ENCODE measurements around the gene ZNF777. TPM values are rescaled to one million over a fixed set of nuclear protein-coding genes. Genes with fewer than 3 reads are reported as not detected.

The ZNF777 gene
- total RNA-seq, 1 experiment from 2014 or later = 12.0 TPM

DNA sequence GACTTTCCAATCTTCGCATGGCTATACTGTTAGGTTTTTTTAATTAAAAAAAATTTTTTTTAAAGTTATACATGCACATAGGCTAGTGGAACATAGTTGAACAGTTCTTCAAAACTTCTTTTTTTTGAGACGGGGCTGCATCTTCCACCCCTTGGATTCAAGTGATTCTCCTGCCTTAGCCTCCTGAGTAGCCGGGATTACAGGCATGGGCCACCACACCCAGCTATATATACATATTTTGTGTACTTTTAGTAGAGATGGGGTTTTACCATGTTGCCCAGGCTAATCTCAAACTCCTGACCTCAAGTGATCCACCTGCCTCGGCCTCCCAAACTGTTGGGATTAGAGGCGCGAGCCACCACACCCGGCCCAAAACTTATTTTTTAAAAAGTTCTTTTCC lies 17.3 kb downstream of the ZNF777 start (continued):
- TF ChIP-seq, protein P1, sequence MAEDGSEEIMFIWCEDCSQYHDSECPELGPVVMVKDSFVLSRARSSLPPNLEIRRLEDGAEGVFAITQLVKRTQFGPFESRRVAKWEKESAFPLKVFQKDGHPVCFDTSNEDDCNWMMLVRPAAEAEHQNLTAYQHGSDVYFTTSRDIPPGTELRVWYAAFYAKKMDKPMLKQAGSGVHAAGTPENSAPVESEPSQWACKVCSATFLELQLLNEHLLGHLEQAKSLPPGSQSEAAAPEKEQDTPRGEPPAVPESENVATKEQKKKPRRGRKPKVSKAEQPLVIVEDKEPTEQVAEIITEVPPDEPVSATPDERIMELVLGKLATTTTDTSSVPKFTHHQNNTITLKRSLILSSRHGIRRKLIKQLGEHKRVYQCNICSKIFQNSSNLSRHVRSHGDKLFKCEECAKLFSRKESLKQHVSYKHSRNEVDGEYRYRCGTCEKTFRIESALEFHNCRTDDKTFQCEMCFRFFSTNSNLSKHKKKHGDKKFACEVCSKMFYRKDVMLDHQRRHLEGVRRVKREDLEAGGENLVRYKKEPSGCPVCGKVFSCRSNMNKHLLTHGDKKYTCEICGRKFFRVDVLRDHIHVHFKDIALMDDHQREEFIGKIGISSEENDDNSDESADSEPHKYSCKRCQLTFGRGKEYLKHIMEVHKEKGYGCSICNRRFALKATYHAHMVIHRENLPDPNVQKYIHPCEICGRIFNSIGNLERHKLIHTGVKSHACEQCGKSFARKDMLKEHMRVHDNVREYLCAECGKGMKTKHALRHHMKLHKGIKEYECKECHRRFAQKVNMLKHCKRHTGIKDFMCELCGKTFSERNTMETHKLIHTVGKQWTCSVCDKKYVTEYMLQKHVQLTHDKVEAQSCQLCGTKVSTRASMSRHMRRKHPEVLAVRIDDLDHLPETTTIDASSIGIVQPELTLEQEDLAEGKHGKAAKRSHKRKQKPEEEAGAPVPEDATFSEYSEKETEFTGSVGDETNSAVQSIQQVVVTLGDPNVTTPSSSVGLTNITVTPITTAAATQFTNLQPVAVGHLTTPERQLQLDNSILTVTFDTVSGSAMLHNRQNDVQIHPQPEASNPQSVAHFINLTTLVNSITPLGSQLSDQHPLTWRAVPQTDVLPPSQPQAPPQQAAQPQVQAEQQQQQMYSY (CRISPR knock-in tag; IDR thresholded peaks at IDR 0.05) = no peak
- TF ChIP-seq NFATC4 (CRISPR knock-in tag; IDR thresholded peaks at IDR 0.05) = no peak
- TF ChIP-seq, protein P2, sequence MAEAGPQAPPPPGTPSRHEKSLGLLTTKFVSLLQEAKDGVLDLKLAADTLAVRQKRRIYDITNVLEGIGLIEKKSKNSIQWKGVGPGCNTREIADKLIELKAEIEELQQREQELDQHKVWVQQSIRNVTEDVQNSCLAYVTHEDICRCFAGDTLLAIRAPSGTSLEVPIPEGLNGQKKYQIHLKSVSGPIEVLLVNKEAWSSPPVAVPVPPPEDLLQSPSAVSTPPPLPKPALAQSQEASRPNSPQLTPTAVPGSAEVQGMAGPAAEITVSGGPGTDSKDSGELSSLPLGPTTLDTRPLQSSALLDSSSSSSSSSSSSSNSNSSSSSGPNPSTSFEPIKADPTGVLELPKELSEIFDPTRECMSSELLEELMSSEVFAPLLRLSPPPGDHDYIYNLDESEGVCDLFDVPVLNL (CRISPR knock-in tag; IDR thresholded peaks at IDR 0.05; ENCODE audit: borderline replicate concordance, low read depth) = no peak
- no peak for TF ChIP-seq OVOL2 (CRISPR knock-in tag; IDR thresholded peaks at IDR 0.05; ENCODE audit: borderline replicate concordance)
- TF ChIP-seq, protein P3, sequence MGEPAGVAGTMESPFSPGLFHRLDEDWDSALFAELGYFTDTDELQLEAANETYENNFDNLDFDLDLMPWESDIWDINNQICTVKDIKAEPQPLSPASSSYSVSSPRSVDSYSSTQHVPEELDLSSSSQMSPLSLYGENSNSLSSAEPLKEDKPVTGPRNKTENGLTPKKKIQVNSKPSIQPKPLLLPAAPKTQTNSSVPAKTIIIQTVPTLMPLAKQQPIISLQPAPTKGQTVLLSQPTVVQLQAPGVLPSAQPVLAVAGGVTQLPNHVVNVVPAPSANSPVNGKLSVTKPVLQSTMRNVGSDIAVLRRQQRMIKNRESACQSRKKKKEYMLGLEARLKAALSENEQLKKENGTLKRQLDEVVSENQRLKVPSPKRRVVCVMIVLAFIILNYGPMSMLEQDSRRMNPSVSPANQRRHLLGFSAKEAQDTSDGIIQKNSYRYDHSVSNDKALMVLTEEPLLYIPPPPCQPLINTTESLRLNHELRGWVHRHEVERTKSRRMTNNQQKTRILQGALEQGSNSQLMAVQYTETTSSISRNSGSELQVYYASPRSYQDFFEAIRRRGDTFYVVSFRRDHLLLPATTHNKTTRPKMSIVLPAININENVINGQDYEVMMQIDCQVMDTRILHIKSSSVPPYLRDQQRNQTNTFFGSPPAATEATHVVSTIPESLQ (CRISPR knock-in tag; IDR thresholded peaks at IDR 0.05) = no peak

DNA sequence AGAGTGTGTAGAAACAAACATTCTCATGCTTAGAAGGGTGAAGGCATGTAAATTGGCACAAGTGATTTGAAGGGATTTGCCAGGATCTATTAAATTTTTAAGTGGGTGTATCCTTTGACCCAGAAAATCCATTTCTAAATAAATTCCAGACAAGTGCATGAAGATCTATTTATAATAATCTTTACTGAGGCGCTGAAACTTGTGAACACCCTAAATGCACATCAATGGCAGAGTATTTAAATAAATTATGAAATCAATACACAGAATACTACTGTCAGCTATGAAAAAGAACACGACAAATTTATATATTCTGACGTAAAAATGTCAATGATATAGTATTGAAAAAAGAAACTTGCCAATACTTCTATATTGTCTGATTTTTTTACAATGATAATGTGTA lies 17.9 kb downstream of the ZNF777 start:
- H3K9me3 Mint-ChIP-seq = no peaks in the 10 kb centered on the region

DNA sequence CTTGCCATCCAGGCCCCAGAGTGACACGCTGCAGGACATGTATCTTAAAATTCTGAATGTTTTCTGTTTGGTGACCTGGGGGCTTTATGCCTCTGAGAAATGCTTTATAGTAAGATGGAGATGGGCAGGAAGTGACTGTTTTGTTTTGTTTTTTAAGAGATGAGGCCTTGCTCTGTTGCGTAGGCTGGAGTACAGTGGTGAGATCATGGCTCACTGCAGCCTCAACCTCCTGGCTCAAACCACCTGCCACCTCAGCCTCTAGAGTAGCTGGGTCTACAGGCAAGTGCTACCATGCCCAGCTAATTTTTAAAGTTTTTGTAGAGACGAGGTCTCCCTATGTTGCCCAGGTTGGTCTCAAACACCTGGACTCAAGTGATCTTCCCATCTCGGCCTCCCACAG lies 20.6 kb downstream of the ZNF777 start:
- no peaks in the 10 kb centered on the region for H3K4me1 Mint-ChIP-seq
- no peak for ATAC-seq
- H3K27ac Mint-ChIP-seq = no peak overlapping the region
- no peaks in the 10 kb centered on the region for H3K36me3 Mint-ChIP-seq
- ChIA-PET POLR2A (interaction anchor here (0.7 kb wide), 1 partner anchor 168 kb away, joined by 4 read pairs; no protein-coding TSS in a partner anchor), CTCF (interaction anchor here (0.6 kb wide), 1 partner anchor 93 kb away, joined by 4 read pairs; no protein-coding TSS in a partner anchor)
- no peak overlapping the region for H3K4me3 Mint-ChIP-seq
- H3K27me3 Mint-ChIP-seq (ENCODE audit: low read depth) = no peaks in the 10 kb centered on the region
- no peaks in the 10 kb centered on the region for H3K9me3 Mint-ChIP-seq
- no peak for DNase-seq (ENCODE audit: low spot score)
- TF ChIP-seq NFYB (CRISPR knock-in tag; conservative IDR thresholded peaks at IDR 0.05; ENCODE audit: low read depth) (no peak), EMX1 (CRISPR knock-in tag; IDR thresholded peaks at IDR 0.05) (no peak), KAT7 (CRISPR knock-in tag; IDR thresholded peaks at IDR 0.05; ENCODE audit: borderline replicate concordance) (no peak), ATF2 (CRISPR knock-in tag; IDR thresholded peaks at IDR 0.05; ENCODE audit: borderline replicate concordance, low read depth) (no peak), OVOL2 (CRISPR knock-in tag; IDR thresholded peaks at IDR 0.05; ENCODE audit: borderline replicate concordance) (no peak), ATF1 (CRISPR knock-in tag; IDR thresholded peaks at IDR 0.05) (no peak), E2F1 (CRISPR knock-in tag; IDR thresholded peaks at IDR 0.05) (no peak)

More for the DNA sequence above, 17.9 kb downstream of the ZNF777 start:
- DNase-seq (ENCODE audit: low spot score) = no peak
- Mint-ChIP-seq H3K4me3 (no peak overlapping the region), H3K27ac (no peak overlapping the region), H3K36me3 (no peaks in the 10 kb centered on the region), H3K4me1 (no peaks in the 10 kb centered on the region), H3K27me3 (ENCODE audit: low read depth) (no peaks in the 10 kb centered on the region)
- ATAC-seq = no peak
- ChIA-PET CTCF (interaction anchor here (0.6 kb wide), 1 partner anchor 17 kb away, joined by 3 read pairs; no protein-coding TSS in a partner anchor), POLR2A (no interaction called here)
- TF ChIP-seq CBFB (CRISPR knock-in tag; IDR thresholded peaks at IDR 0.05; ENCODE audit: low read depth) = no peak
- TF ChIP-seq, protein P4, sequence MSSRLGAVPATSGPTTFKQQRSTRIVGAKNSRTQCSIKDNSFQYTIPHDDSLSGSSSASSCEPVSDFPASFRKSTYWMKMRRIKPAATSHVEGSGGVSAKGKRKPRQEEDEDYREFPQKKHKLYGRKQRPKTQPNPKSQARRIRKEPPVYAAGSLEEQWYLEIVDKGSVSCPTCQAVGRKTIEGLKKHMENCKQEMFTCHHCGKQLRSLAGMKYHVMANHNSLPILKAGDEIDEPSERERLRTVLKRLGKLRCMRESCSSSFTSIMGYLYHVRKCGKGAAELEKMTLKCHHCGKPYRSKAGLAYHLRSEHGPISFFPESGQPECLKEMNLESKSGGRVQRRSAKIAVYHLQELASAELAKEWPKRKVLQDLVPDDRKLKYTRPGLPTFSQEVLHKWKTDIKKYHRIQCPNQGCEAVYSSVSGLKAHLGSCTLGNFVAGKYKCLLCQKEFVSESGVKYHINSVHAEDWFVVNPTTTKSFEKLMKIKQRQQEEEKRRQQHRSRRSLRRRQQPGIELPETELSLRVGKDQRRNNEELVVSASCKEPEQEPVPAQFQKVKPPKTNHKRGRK (CRISPR knock-in tag; IDR thresholded peaks at IDR 0.05; ENCODE audit: borderline replicate concordance) = no peak
- TF ChIP-seq JUN (CRISPR knock-in tag; IDR thresholded peaks at IDR 0.05) = no peak
- TF ChIP-seq ATF3 (CRISPR knock-in tag; conservative IDR thresholded peaks at IDR 0.05) = no peak
- TF ChIP-seq, protein P5, sequence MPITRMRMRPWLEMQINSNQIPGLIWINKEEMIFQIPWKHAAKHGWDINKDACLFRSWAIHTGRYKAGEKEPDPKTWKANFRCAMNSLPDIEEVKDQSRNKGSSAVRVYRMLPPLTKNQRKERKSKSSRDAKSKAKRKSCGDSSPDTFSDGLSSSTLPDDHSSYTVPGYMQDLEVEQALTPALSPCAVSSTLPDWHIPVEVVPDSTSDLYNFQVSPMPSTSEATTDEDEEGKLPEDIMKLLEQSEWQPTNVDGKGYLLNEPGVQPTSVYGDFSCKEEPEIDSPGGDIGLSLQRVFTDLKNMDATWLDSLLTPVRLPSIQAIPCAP (CRISPR knock-in tag; IDR thresholded peaks at IDR 0.05) = no peak
- no peak for TF ChIP-seq OVOL2 (CRISPR knock-in tag; IDR thresholded peaks at IDR 0.05; ENCODE audit: borderline replicate concordance)
- no peak for TF ChIP-seq ZNF121 (CRISPR knock-in tag; IDR thresholded peaks at IDR 0.05)
- no peak for TF ChIP-seq CREB1 (CRISPR knock-in tag; IDR thresholded peaks at IDR 0.05)
- TF ChIP-seq ZNF317 (CRISPR knock-in tag; IDR thresholded peaks at IDR 0.05; ENCODE audit: borderline replicate concordance, low read depth) = no peak
- no peak for TF ChIP-seq ZNF423 (CRISPR knock-in tag; IDR thresholded peaks at IDR 0.05)
- no peak for TF ChIP-seq ZNF396 (CRISPR knock-in tag; IDR thresholded peaks at IDR 0.05; ENCODE audit: borderline replicate concordance)

All from WTC11 (cell line).